ENCODE measurements around the gene WDR33. TPM values are rescaled to one million over a fixed set of nuclear protein-coding genes. Genes with fewer than 3 reads are reported as not detected.

Gene WDR33
- total and polyA plus RNA-seq, 2 of the 13 experiments (the other 11 are each of a cell fraction or from before 2014, with no cell fraction given): 54.9 to 78.2 TPM

DNA sequence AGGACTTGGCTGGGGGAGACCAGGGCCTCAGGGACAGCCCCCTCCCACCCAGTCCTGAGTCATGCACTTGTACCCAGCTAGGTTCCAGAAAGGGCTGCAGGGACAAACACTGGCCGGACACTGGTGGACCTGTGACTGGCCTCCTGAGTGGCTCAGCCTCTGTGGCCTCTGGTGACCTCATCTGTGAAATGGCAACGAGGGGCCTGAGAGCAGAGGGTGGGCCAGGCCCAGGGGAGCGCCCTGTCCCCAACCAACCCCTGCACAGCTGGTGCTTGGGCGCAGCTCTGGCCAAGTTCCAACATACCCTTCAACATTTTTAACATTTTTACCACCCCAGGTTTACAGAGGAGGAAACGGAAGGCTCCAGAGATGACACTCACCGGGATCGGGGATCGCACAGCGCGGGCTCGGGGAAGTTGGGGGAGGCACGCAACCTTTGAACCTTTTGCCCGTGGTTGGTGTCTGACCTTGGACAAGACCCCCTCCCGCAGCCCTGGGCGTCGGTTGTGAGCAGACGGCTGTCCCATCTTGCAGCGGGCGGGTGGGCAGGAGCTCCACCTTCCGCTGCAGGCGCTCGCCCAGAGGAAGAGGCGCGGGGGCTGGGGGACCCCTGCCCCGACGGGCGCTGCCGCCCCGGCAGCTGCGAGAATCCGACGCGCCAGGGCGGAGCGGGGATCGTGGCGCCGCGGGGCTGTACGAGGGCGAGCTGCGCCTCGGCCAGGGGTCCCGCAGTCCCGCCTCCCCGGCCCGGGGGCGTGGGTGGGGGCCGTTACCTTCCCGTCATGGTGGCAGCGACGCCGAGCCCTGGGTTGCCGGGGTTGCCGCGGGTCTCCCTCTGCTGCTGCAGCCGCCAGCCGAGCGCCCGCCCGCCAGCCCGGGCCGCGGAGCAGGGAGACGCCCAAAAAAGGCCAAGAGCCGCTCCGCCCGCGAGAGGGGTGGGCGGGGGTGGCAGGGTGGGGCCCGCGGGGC is 136.4 kb downstream of the WDR33 start (continued):
- TF ChIP-seq ZNF274 (CRISPR knock-in tag; IDR thresholded peaks at IDR 0.05): no peak
- TF ChIP-seq ZNF710 (CRISPR knock-in tag; IDR thresholded peaks at IDR 0.05; ENCODE audit: borderline replicate concordance): peak; percentile 59; the same call in 1 of the 2 replicates
- TF ChIP-seq, protein P1, sequence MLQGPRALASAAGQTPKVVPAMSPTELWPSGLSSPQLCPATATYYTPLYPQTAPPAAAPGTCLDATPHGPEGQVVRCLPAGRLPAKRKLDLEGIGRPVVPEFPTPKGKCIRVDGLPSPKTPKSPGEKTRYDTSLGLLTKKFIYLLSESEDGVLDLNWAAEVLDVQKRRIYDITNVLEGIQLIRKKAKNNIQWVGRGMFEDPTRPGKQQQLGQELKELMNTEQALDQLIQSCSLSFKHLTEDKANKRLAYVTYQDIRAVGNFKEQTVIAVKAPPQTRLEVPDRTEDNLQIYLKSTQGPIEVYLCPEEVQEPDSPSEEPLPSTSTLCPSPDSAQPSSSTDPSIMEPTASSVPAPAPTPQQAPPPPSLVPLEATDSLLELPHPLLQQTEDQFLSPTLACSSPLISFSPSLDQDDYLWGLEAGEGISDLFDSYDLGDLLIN (CRISPR knock-in tag; IDR thresholded peaks at IDR 0.05; ENCODE audit: borderline replicate concordance): no peak
- TF ChIP-seq CENPBD1 (CRISPR knock-in tag; IDR thresholded peaks at IDR 0.05; ENCODE audit: borderline replicate concordance, low read depth): no peak
- 0 out of 2 replicates have a peak, but pooled peaks have one; percentile 52 for TF ChIP-seq ZSCAN29 (CRISPR knock-in tag; conservative IDR thresholded peaks at IDR 0.05)
- TF ChIP-seq ZNF263 (CRISPR knock-in tag; IDR thresholded peaks at IDR 0.05): no peak
- TF ChIP-seq, protein P2, sequence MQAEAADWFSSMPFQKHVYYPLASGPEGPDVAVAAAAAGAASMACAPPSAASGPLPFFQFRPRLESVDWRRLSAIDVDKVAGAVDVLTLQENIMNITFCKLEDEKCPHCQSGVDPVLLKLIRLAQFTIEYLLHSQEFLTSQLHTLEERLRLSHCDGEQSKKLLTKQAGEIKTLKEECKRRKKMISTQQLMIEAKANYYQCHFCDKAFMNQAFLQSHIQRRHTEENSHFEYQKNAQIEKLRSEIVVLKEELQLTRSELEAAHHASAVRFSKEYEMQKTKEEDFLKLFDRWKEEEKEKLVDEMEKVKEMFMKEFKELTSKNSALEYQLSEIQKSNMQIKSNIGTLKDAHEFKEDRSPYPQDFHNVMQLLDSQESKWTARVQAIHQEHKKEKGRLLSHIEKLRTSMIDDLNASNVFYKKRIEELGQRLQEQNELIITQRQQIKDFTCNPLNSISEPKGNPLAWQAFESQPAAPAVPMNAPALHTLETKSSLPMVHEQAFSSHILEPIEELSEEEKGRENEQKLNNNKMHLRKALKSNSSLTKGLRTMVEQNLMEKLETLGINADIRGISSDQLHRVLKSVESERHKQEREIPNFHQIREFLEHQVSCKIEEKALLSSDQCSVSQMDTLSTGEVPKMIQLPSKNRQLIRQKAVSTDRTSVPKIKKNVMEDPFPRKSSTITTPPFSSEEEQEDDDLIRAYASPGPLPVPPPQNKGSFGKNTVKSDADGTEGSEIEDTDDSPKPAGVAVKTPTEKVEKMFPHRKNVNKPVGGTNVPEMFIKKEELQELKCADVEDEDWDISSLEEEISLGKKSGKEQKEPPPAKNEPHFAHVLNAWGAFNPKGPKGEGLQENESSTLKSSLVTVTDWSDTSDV (CRISPR knock-in tag; IDR thresholded peaks at IDR 0.05): no peak
- no peak for TF ChIP-seq EHMT2 (IDR thresholded peaks at IDR 0.05; ENCODE audit: borderline replicate concordance, low read depth, low read length)
- no peak for TF ChIP-seq CENPT (CRISPR knock-in tag; IDR thresholded peaks at IDR 0.05; ENCODE audit: low read depth)
- peak; percentile 42; the same call in 1 of the 2 replicates for TF ChIP-seq ZBTB38 (CRISPR knock-in tag; IDR thresholded peaks at IDR 0.05)
- TF ChIP-seq GTF2F1 (IDR thresholded peaks at IDR 0.05; ENCODE audit: low read length): no peak
- TF ChIP-seq ZNF24 (IDR thresholded peaks at IDR 0.05): no peak
- no peak for TF ChIP-seq ZSCAN22 (CRISPR knock-in tag; IDR thresholded peaks at IDR 0.05)
- TF ChIP-seq NR2F6 (IDR thresholded peaks at IDR 0.05): no peak
- peak; percentile 33; the same call in 1 of the 2 replicates for TF ChIP-seq NR2F6 (CRISPR knock-in tag; IDR thresholded peaks at IDR 0.05)
- TF ChIP-seq, protein P3, sequence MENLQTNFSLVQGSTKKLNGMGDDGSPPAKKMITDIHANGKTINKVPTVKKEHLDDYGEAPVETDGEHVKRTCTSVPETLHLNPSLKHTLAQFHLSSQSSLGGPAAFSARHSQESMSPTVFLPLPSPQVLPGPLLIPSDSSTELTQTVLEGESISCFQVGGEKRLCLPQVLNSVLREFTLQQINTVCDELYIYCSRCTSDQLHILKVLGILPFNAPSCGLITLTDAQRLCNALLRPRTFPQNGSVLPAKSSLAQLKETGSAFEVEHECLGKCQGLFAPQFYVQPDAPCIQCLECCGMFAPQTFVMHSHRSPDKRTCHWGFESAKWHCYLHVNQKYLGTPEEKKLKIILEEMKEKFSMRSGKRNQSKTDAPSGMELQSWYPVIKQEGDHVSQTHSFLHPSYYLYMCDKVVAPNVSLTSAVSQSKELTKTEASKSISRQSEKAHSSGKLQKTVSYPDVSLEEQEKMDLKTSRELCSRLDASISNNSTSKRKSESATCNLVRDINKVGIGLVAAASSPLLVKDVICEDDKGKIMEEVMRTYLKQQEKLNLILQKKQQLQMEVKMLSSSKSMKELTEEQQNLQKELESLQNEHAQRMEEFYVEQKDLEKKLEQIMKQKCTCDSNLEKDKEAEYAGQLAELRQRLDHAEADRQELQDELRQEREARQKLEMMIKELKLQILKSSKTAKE (CRISPR knock-in tag; IDR thresholded peaks at IDR 0.05; ENCODE audit: borderline replicate concordance): peak; percentile 40; the same call in 1 of the 2 replicates
- TF ChIP-seq ARNT2 (CRISPR knock-in tag; IDR thresholded peaks at IDR 0.05; ENCODE audit: low read depth): no peak
- no peak for TF ChIP-seq ZNF614 (CRISPR knock-in tag; IDR thresholded peaks at IDR 0.05; ENCODE audit: borderline replicate concordance)
